Measurements from ENCODE around the gene TMEM54. TPM values are rescaled to one million over a fixed set of nuclear protein-coding genes. Genes with fewer than 3 reads are reported as not detected.
A peak's percentile ranks its signal among the peaks of the same experiment; 100 is the strongest.

TMEM54 gene
- total and polyA plus RNA-seq, 4 experiments from 2014 or later = not detected

DNA sequence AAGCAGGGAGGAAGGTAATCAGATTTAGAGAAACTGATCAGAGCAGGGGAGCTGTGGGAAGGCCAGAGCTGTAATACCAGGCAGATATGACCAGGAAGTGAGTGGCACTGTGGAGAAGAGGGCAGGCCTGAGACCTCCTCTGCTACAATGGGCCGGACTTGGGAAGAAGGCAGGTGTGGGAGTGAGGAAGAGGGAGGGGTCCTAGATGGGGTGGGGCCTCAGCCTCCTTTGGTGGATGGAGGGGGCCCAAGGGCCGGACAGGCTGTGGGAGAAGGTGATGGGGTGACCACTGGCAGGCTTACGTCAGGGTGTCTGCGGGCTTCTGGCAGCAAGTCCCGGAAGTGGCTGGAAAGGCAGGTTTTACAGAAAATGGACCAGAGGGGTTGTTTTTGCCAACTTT is 19.9 kb downstream of the TMEM54 start:
- Mint-ChIP-seq H3K27me3 (peaks cover 15 to 32% of the 10 kb centered on the region in 2 donors), H3K4me1 (peaks cover 2 to 10% (median 7%) of the 10 kb centered on the region in 4 donors), H3K27ac (no peak overlapping the region), H3K4me3 (no peak overlapping the region), H3K36me3 (no peaks in the 10 kb centered on the region), H3K9me3 (no peaks in the 10 kb centered on the region)
- peaks cover 7% of the 10 kb centered on the region for H3K27me3 ChIP-seq (ENCODE audit: insufficient read depth, low read length)
- H3K9me3 ChIP-seq (ENCODE audit: control insufficient read depth in 1 of 2, low read length in 2 of 2) = no peaks in the 10 kb centered on the region
- peaks cover 6% of the 10 kb centered on the region for H3K4me1 ChIP-seq (ENCODE audit: insufficient read depth, low read length)
- ChIA-PET POLR2A (ENCODE audit: partially characterized antibody) (no interaction called here), CTCF (ENCODE audit: partially characterized antibody) (interaction anchor here (0.7 to 1.9 kb wide), 2 partner anchors 9 to 169 kb away, joined by 4 to 10 read pairs; no protein-coding TSS in a partner anchor)
- H3K36me3 ChIP-seq (ENCODE audit: insufficient read depth, low read length) = no peaks in the 10 kb centered on the region
- H3K4me3 ChIP-seq (ENCODE audit: low read length in 2 of 2) = no peak overlapping the region
- intact Hi-C loops (cut with micrococcal nuclease) = no loop called here
- DNase-seq = no peak
- no peak overlapping the region for H3K27ac ChIP-seq (ENCODE audit: low read depth, low read length)

DNA sequence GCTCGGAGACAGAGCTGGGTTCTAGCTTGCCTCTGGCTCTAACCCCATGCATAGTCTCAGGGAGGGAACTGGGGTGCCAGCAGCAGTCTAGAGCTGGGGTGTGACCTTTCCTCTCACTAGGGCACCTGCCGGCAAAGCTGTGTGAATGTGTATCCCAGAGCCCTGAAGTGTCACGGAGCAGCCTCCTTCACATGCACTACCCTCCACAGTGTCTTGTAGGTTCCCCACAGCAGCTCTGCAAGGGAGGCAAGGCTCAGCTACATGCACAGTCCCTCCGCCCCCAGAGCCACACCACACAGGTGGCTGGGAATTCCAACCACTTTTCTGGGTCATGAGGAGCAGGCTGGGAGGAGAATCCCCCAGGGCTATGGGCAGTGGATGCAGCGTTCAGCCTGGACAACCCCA is 22.6 kb downstream of the TMEM54 start:
- Histone ChIP-seq H3K27me3 (ENCODE audit: insufficient read depth, low read length) (peaks cover 4% of the 10 kb centered on the region), H3K9me3 (ENCODE audit: control insufficient read depth in 1 of 2, low read length in 2 of 2) (no peaks in the 10 kb centered on the region), H3K36me3 (ENCODE audit: insufficient read depth, low read length) (no peaks in the 10 kb centered on the region), H3K4me3 (ENCODE audit: low read length in 2 of 2) (no peak overlapping the region), H3K27ac (ENCODE audit: low read depth, low read length) (no peak overlapping the region), H3K4me1 (ENCODE audit: insufficient read depth, low read length) (peaks cover 7% of the 10 kb centered on the region)
- intact Hi-C loops (cut with micrococcal nuclease) = no loop called here
- H3K4me3 Mint-ChIP-seq = no peak overlapping the region
- H3K4me1 Mint-ChIP-seq = peaks cover 0 to 6% (median 0%) of the 10 kb centered on the region in 4 donors
- H3K27ac Mint-ChIP-seq = no peak overlapping the region
- H3K27me3 Mint-ChIP-seq = peaks cover 13 to 32% of the 10 kb centered on the region in 2 donors
- no peaks in the 10 kb centered on the region for H3K9me3 Mint-ChIP-seq
- no peak for DNase-seq
- no peaks in the 10 kb centered on the region for H3K36me3 Mint-ChIP-seq
- ChIA-PET POLR2A (ENCODE audit: partially characterized antibody) (no interaction called here), CTCF (ENCODE audit: partially characterized antibody) (interaction anchor here (0.9 to 1.4 kb wide), 3 partner anchors 14 to 166 kb away, joined by 3 read pairs; no protein-coding TSS in a partner anchor)

DNA sequence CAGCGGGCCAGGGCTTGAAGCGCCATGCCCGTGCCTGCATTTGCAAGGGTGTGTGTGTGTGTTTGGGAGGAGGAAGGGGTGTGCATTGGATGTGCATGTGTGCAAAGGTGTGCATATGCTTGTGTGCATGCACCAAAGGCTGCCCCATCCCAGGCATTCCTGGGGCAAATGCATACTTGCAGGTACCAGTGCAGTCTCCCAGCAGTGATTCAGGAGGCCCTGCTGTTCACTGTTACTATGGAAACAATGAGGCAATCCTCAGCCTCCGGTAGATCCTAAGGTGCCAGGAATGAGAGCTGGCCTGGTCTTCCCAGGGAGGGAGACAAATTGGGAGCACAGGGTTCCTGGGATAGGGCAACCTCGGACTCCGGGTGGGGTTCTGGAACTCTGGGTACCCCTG is 23.0 kb downstream of the TMEM54 start:
- no peaks in the 10 kb centered on the region for H3K9me3 ChIP-seq (ENCODE audit: control insufficient read depth in 1 of 2, low read length in 2 of 2)
- ChIA-PET CTCF (ENCODE audit: partially characterized antibody) (interaction anchor here (0.9 to 1.4 kb wide), 3 partner anchors 14 to 165 kb away, joined by 3 read pairs; no protein-coding TSS in a partner anchor), POLR2A (ENCODE audit: partially characterized antibody) (no interaction called here)
- Mint-ChIP-seq H3K9me3 (no peaks in the 10 kb centered on the region), H3K4me3 (no peak overlapping the region), H3K4me1 (peaks cover 0 to 6% (median 0%) of the 10 kb centered on the region in 4 donors), H3K27ac (no peak overlapping the region), H3K27me3 (peaks cover 9 to 29% of the 10 kb centered on the region in 2 donors), H3K36me3 (no peaks in the 10 kb centered on the region)
- no peaks in the 10 kb centered on the region for H3K36me3 ChIP-seq (ENCODE audit: insufficient read depth, low read length)
- intact Hi-C loops (cut with micrococcal nuclease) = no loop called here
- no peak overlapping the region for H3K27ac ChIP-seq (ENCODE audit: low read depth, low read length)
- no peak overlapping the region for H3K4me3 ChIP-seq (ENCODE audit: low read length in 2 of 2)
- no peak for DNase-seq
- H3K27me3 ChIP-seq (ENCODE audit: insufficient read depth, low read length) = peaks cover 4% of the 10 kb centered on the region
- peaks cover 7% of the 10 kb centered on the region for H3K4me1 ChIP-seq (ENCODE audit: insufficient read depth, low read length)

DNA sequence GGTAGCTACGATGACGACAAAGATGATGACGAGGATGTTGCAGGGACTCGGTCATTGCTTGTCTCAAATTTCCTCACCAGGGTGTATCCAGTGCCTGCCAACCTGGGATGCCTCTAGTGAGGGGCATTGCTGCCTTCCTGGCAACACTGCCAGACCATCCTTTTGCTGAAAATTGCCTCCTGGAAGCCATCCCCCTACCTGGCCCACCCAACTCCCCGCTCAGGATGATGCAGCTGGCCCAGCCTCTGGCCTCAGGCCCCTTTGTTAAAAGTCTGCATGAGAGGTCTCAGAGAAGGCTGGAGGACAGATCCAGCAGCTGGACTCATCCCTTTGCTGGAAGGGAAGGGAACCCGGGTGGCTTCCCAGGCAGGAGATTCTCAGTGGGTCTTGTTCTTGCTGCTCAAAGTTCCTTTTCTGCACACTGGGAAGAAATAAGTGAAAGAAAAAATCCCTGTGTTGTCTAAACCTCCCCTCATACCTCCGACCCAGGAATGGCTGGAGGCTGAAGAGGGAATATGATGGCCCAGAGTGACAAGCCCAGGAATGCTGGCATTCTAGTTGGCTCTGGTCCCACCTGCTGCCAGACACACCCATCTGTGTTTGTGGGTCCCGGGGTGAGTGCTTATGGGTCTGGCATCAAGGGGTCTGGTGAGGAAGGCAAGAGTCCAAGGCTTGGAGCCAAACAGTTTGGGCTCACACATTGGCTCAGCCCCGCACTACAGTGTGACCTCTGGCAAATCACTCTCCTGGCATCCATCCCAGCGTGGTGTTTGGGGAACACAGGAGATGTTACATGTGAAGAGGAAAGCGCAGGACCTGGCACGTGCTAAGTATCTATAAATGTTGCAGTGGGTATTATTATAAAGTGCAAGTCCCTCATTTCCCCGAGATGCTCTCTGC is 23.7 kb downstream of the TMEM54 start:
- H3K27me3 Mint-ChIP-seq = peaks cover 13 to 32% of the 10 kb centered on the region in 2 donors
- intact Hi-C loops (cut with micrococcal nuclease) = no loop called here
- POLR2A ChIA-PET (ENCODE audit: partially characterized antibody) = no interaction called here

DNA sequence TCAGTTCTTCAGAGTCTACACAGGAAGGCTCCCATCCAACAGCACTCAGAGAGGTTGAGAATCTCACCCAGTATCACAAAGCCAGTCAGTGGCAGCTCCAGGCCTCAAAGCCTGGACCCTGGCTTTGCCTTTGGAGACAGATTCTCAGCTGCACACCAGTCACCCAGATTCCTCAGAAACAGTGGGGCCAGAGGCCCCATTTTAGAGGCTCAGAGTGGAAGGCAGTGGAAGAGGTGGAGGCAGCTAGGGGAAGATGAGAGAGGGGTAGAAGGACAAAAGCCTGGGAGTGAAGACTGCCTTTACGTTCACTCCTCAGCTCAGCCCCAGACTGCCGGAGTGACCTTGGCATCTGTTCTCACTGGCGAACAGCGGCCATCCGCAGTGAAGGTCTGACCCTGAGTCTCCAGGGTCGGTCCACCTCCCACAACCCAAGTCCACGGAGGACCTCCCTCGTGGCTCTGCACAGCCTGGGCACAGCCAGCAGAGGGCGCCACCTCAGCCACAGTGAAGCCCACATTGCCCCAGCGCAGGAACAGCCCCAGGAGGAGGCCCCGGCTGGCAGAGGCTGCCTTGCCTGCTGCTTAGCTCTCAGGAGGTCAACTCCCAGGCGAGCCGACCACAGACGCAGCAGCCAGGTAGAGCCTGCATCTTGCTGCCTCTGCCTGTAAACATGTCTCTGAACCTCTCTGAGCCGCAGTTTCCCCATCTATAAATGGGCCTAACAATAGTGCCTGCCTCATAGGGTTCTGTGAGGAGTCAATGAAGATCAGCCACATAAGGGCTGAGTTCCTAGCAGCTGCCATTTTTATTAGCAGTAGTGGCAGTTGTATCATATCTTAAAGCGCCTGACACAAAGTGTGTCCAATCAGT is 24.6 kb downstream of the TMEM54 start:
- H3K27me3 ChIP-seq (ENCODE audit: insufficient read depth, low read length) = peaks cover 8% of the 10 kb centered on the region
- Mint-ChIP-seq H3K9me3 (no peaks in the 10 kb centered on the region), H3K36me3 (no peaks in the 10 kb centered on the region), H3K27me3 (peaks cover 19 to 37% of the 10 kb centered on the region in 2 donors), H3K4me1 (peaks cover 2 to 11% (median 4%) of the 10 kb centered on the region in 4 donors), H3K4me3 (peak overlapping the region in 1 of 8 donors; percentile 39), H3K27ac (no peak overlapping the region)
- H3K9me3 ChIP-seq (ENCODE audit: control insufficient read depth in 1 of 2, low read length in 2 of 2) = no peaks in the 10 kb centered on the region
- CTCF ChIA-PET (ENCODE audit: partially characterized antibody) = interaction anchor here (1.3 to 4.7 kb wide), 6 partner anchors 8 to 209 kb away, joined by 3 to 41 read pairs (median 4); no protein-coding TSS in a partner anchor
- no peak overlapping the region for H3K27ac ChIP-seq (ENCODE audit: low read depth, low read length)
- no peak overlapping the region for H3K4me3 ChIP-seq (ENCODE audit: low read length in 2 of 2)
- intact Hi-C loops (cut with micrococcal nuclease) = no loop called here
- H3K4me1 ChIP-seq (ENCODE audit: insufficient read depth, low read length) = peaks cover 7% of the 10 kb centered on the region
- H3K36me3 ChIP-seq (ENCODE audit: insufficient read depth, low read length) = no peaks in the 10 kb centered on the region
- DNase-seq = peak in 4 of 5 donors; percentile 44 to 57 (median 52)
- POLR2A ChIA-PET (ENCODE audit: partially characterized antibody) = no interaction called here

More for the DNA sequence above, 23.7 kb downstream of the TMEM54 start:
- no peak for DNase-seq
- no peaks in the 10 kb centered on the region for H3K36me3 ChIP-seq (ENCODE audit: insufficient read depth, low read length)
- Mint-ChIP-seq H3K4me1 (peaks cover 0 to 10% (median 1%) of the 10 kb centered on the region in 4 donors), H3K9me3 (no peaks in the 10 kb centered on the region), H3K4me3 (no peak overlapping the region), H3K27ac (peak overlapping the region in 1 of 7 donors; percentile 42), H3K36me3 (no peaks in the 10 kb centered on the region)
- no peak overlapping the region for H3K27ac ChIP-seq (ENCODE audit: low read depth, low read length)
- no peaks in the 10 kb centered on the region for H3K9me3 ChIP-seq (ENCODE audit: control insufficient read depth in 1 of 2, low read length in 2 of 2)
- H3K4me1 ChIP-seq (ENCODE audit: insufficient read depth, low read length) = peaks cover 7% of the 10 kb centered on the region
- CTCF ChIA-PET (ENCODE audit: partially characterized antibody) = interaction anchor here (0.9 to 4.7 kb wide), 6 partner anchors 12 to 208 kb away, joined by 3 to 41 read pairs (median 3); no protein-coding TSS in a partner anchor
- H3K4me3 ChIP-seq (ENCODE audit: low read length in 2 of 2) = no peak overlapping the region
- H3K27me3 ChIP-seq (ENCODE audit: insufficient read depth, low read length) = peaks cover 4% of the 10 kb centered on the region

DNA sequence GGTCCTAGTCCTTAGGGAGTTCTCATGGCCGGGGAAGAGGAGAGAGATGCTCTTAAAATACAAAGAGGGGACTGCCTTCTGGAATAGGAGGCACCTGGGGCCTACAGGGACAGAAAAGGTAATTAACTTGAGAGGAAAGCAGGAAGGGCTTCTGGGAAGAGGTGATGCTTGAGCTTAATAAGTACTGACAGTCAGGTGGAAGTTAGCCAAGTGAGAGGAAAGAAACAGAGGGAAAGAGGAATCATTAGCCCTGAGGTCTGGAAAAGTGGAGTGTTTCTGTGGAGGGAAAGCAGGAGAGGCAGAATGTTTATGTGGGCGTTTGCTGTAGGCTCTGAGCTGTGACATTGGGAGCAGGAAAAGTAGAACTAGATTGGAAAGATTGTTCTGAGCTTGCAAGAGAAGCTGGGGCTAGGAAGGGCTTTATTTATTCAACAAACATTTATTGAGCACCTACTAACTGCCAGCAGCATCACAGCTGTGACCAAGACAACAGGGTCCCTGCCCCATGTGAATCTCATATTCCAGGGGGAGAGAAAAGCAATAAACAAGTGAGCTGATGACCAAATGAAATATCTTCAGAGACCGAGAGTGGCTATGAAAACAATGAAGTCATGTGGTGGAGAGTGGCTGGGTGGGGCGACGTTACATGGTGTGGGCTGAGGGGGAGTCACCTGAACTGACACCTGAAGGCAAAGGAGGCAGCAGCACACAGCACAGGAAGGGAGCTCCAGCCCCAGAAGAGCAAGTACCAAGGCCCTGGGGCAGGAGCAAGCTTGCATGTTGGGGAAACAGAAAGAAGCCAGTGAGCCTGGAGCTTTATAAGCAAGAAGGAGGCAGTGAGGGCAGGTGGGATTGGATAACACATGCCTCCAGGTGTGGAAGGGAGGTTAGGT is 26.1 kb downstream of the TMEM54 start:
- no peak overlapping the region for H3K4me3 Mint-ChIP-seq
- H3K4me1 Mint-ChIP-seq = peaks cover 5 to 20% (median 10%) of the 10 kb centered on the region in 4 donors
- H3K27me3 Mint-ChIP-seq = peaks cover 27 to 44% of the 10 kb centered on the region in 2 donors
- DNase-seq = no peak
- peaks cover 10% of the 10 kb centered on the region for H3K4me1 ChIP-seq (ENCODE audit: insufficient read depth, low read length)
- H3K36me3 Mint-ChIP-seq = no peaks in the 10 kb centered on the region
- no peak overlapping the region for H3K4me3 ChIP-seq (ENCODE audit: low read length in 2 of 2)
- H3K27ac Mint-ChIP-seq = no peak overlapping the region
- no peaks in the 10 kb centered on the region for H3K9me3 ChIP-seq (ENCODE audit: control insufficient read depth in 1 of 2, low read length in 2 of 2)
- no peaks in the 10 kb centered on the region for H3K9me3 Mint-ChIP-seq
- H3K36me3 ChIP-seq (ENCODE audit: insufficient read depth, low read length) = no peaks in the 10 kb centered on the region
- no peak overlapping the region for H3K27ac ChIP-seq (ENCODE audit: low read depth, low read length)
- intact Hi-C loops (cut with micrococcal nuclease) = loop anchor here (5.0 kb wide), 1 partner anchor 103 kb away; no protein-coding TSS in a partner anchor
- CTCF ChIA-PET (ENCODE audit: partially characterized antibody) = interaction anchor here (0.9 to 4.7 kb wide), 9 partner anchors 10 to 355 kb away, joined by 3 to 41 read pairs (median 5); no protein-coding TSS in a partner anchor
- POLR2A ChIA-PET (ENCODE audit: partially characterized antibody) = no interaction called here
- H3K27me3 ChIP-seq (ENCODE audit: insufficient read depth, low read length) = peaks cover 12% of the 10 kb centered on the region
